Adrenal gland (tissue), 5 donors: Measurements from ENCODE around the gene NAA40.

Source experiments
- POLR2A ChIP-seq, 2 donors: fragments of 450-650 bp; IDR thresholded peaks; one replicate each; pipeline ENCODE4 v1.6.1; 2017; ENCODE audit warnings: antibody characterized with exemption in 2 of 2, mild to moderate bottlenecking in 2 of 2, moderate library complexity in 1 of 2
- TF ChIP-seq, protein P1 (sequence below), 6 experiments: fragments of 450-650 bp in 4 of 6; fragments of 200-600 bp in 2 of 6; sonication (generic) in 1 of 6; IDR thresholded peaks; 1 replicate in 5 of 6; 2 replicates in 1 of 6; pipeline versions ENCODE4 v1.5.1 to v1.8.0; 2016 to 2021; ENCODE audit warnings: antibody characterized with exemption in 6 of 6, mild to moderate bottlenecking in 2 of 6, moderate library complexity in 1 of 6
- donor health status: DM: no; HTN: no; CAD: no.

DNA sequence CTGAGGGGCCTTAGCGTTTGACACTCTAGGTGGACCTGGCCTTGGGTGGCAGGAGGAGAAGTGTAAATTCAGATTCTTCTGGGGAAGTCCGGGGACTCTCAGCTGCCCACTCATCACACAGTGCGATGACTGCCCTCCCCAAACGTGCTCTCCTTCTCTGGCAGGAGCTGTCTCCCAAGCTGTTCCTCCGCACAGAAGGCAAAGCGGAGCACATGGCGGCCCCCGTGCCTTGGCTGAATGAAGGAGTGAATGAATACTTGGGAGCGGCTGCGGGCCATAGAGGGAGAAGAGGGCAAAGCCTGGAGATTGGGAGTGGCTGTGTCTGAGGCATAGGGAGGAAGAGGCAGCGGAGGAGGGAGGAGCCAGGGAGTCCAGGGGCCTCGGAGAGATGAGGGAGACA lies 6.9 kb upstream of the NAA40 start:
- TF ChIP-seq, protein P1, sequence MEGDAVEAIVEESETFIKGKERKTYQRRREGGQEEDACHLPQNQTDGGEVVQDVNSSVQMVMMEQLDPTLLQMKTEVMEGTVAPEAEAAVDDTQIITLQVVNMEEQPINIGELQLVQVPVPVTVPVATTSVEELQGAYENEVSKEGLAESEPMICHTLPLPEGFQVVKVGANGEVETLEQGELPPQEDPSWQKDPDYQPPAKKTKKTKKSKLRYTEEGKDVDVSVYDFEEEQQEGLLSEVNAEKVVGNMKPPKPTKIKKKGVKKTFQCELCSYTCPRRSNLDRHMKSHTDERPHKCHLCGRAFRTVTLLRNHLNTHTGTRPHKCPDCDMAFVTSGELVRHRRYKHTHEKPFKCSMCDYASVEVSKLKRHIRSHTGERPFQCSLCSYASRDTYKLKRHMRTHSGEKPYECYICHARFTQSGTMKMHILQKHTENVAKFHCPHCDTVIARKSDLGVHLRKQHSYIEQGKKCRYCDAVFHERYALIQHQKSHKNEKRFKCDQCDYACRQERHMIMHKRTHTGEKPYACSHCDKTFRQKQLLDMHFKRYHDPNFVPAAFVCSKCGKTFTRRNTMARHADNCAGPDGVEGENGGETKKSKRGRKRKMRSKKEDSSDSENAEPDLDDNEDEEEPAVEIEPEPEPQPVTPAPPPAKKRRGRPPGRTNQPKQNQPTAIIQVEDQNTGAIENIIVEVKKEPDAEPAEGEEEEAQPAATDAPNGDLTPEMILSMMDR (IDR thresholded peaks at IDR 0.05): no peak
- TF ChIP-seq POLR2A (IDR thresholded peaks at IDR 0.05): no peak
